Ishikawa (cell line): Measurements from ENCODE around the gene PLXNA4.

ENCODE experiments used
- CEBPB ChIP-seq: IDR thresholded peaks from 2 replicates; pipeline ENCODE4 v1.6.1; 2012
- CREB1 ChIP-seq: IDR thresholded peaks from 2 replicates; pipeline ENCODE4 v1.6.1; 2012; ENCODE audit warnings: low read depth
- EGR1 ChIP-seq: IDR thresholded peaks from 2 replicates; pipeline ENCODE4 v1.6.1; 2012
- EP300 ChIP-seq: IDR thresholded peaks from 2 replicates; pipeline ENCODE4 v1.6.1; 2012; ENCODE audit warnings: borderline replicate concordance
- FOXM1 ChIP-seq: IDR thresholded peaks from 2 replicates; pipeline ENCODE4 v1.6.1; 2012; ENCODE audit warnings: low read depth, borderline replicate concordance
- NFIC ChIP-seq: IDR thresholded peaks from 2 replicates; pipeline ENCODE4 v1.6.1; 2012
- RAD21 ChIP-seq: IDR thresholded peaks from 2 replicates; pipeline ENCODE4 v1.6.1; 2012; ENCODE audit warnings: low read depth
- TAF1 ChIP-seq: IDR thresholded peaks from 2 replicates; pipeline ENCODE4 v1.6.1; 2012; ENCODE audit warnings: low read depth, mild to moderate bottlenecking
- TCF12 ChIP-seq: IDR thresholded peaks from 2 replicates; pipeline ENCODE4 v1.6.1; 2012; ENCODE audit warnings: low read depth
- TEAD4 ChIP-seq: IDR thresholded peaks from 2 replicates; pipeline ENCODE4 v1.6.1; 2012
- YY1 ChIP-seq: IDR thresholded peaks from 2 replicates; pipeline ENCODE4 v1.6.1; 2012; ENCODE audit warnings: low read depth
- ZBTB7A ChIP-seq: IDR thresholded peaks from 2 replicates; pipeline ENCODE4 v1.6.1; 2012; ENCODE audit warnings: low read depth
- TF ChIP-seq, protein P1 (sequence below): IDR thresholded peaks from 2 replicates; pipeline ENCODE4 v1.6.1; 2012; ENCODE audit warnings: low read depth, mild to moderate bottlenecking
- TF ChIP-seq, protein P2 (sequence below): IDR thresholded peaks from 2 replicates; pipeline ENCODE4 v1.6.1; 2012
- TF ChIP-seq, protein P3 (sequence below): IDR thresholded peaks from 2 replicates; pipeline ENCODE4 v1.6.1; 2012

The PLXNA4 gene

DNA sequence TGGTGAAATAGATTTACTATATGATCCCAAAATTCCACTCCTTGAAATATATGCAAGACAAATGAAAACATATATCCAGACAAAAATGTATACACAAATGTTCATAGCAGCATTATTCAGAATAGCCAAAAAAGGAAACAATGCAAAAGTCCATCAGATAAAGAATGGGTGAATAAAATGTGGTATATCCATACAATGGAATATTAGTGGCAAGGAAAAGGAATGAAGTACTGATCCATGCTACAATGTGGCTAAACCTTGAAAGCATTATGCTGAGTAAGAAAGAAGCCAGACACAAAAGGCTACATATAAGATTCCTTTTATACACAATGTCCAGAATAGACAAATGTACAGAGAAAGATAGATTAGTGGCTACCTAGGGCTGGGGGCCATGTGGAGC lies 225.5 kb downstream of the PLXNA4 start:
- no peak for TF ChIP-seq CREB1
- TF ChIP-seq, protein P1, sequence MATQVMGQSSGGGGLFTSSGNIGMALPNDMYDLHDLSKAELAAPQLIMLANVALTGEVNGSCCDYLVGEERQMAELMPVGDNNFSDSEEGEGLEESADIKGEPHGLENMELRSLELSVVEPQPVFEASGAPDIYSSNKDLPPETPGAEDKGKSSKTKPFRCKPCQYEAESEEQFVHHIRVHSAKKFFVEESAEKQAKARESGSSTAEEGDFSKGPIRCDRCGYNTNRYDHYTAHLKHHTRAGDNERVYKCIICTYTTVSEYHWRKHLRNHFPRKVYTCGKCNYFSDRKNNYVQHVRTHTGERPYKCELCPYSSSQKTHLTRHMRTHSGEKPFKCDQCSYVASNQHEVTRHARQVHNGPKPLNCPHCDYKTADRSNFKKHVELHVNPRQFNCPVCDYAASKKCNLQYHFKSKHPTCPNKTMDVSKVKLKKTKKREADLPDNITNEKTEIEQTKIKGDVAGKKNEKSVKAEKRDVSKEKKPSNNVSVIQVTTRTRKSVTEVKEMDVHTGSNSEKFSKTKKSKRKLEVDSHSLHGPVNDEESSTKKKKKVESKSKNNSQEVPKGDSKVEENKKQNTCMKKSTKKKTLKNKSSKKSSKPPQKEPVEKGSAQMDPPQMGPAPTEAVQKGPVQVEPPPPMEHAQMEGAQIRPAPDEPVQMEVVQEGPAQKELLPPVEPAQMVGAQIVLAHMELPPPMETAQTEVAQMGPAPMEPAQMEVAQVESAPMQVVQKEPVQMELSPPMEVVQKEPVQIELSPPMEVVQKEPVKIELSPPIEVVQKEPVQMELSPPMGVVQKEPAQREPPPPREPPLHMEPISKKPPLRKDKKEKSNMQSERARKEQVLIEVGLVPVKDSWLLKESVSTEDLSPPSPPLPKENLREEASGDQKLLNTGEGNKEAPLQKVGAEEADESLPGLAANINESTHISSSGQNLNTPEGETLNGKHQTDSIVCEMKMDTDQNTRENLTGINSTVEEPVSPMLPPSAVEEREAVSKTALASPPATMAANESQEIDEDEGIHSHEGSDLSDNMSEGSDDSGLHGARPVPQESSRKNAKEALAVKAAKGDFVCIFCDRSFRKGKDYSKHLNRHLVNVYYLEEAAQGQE: no peak
- no peak for TF ChIP-seq TCF12
- TF ChIP-seq, protein P2, sequence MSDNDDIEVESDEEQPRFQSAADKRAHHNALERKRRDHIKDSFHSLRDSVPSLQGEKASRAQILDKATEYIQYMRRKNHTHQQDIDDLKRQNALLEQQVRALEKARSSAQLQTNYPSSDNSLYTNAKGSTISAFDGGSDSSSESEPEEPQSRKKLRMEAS: no peak
- TF ChIP-seq FOXM1: no peak
- no peak for TF ChIP-seq YY1
- TF ChIP-seq NFIC: no peak
- TF ChIP-seq TEAD4: no peak
- no peak for TF ChIP-seq ZBTB7A
- TF ChIP-seq EGR1: no peak

DNA sequence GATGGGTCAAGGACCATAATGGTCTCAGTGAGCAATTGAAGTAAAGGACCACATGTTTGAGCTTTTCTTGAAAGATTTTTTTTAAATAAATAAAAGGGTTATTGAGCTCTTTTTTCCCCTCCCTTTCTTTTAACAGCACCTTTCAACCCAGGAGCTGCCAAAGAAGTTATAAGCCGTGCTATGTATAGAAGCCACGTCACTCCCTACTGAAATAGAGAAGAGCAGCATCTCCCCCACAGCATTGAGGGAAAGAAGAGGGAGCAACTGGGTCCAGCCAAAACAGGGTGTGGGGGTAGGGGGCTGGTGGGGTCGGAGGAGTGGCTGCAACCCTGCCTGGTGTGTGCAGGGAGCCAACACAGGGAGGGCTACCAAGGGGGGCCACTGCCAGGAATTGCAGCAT lies 227.2 kb downstream of the PLXNA4 start:
- TF ChIP-seq, protein P1: no peak
- no peak for TF ChIP-seq YY1
- no peak for TF ChIP-seq TAF1
- TF ChIP-seq ZBTB7A: no peak
- TF ChIP-seq CREB1: no peak
- TF ChIP-seq, protein P2: no peak
- no peak for TF ChIP-seq TCF12
- no peak for TF ChIP-seq NFIC
- TF ChIP-seq EGR1: no peak
- TF ChIP-seq, protein P3, sequence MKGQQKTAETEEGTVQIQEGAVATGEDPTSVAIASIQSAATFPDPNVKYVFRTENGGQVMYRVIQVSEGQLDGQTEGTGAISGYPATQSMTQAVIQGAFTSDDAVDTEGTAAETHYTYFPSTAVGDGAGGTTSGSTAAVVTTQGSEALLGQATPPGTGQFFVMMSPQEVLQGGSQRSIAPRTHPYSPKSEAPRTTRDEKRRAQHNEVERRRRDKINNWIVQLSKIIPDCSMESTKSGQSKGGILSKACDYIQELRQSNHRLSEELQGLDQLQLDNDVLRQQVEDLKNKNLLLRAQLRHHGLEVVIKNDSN: no peak
- TF ChIP-seq EP300: no peak
- no peak for TF ChIP-seq FOXM1
- no peak for TF ChIP-seq RAD21

DNA sequence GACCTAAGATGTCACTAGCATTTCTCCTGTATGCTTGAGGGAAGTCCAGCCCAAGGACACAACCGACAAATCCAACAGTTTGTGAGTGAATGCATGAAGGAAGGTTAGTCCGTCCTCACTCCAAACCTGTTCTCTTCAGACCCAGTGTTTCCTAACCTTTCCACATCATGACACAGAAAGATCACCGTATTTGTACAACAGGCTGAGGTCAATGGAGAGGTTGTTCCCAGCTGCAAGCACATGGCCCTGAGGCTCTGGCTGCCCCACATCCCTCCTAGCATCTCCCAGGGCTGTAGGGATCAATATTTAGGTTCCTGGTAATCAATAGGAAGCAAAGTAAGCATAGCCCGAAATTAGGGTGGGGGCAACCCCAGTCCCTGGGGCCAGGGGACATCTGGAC lies 227.9 kb downstream of the PLXNA4 start:
- no peak for TF ChIP-seq YY1

DNA sequence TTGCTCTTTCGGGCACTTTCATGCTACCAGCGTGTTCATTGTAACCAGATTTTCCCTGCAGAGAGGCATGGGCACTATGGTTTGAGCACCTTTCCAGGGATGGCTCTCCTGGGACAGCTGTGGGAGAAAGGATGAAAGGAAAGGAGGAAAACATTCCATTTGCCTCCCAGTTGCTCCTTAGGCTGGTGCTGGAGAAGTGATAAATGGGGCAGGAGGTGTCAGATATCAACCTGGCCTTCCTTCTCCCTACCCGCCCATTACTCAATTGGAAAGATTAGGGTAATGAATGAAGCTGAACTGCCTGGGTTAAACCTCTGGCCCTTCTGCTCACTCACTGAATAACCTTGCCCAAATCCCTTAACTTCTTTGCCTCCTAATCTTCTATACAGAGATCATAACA lies 228.4 kb downstream of the PLXNA4 start:
- TF ChIP-seq TEAD4: no peak
- no peak for TF ChIP-seq YY1
- no peak for TF ChIP-seq CEBPB
- TF ChIP-seq, protein P2: no peak
- no peak for TF ChIP-seq EP300
- TF ChIP-seq TAF1: no peak

DNA sequence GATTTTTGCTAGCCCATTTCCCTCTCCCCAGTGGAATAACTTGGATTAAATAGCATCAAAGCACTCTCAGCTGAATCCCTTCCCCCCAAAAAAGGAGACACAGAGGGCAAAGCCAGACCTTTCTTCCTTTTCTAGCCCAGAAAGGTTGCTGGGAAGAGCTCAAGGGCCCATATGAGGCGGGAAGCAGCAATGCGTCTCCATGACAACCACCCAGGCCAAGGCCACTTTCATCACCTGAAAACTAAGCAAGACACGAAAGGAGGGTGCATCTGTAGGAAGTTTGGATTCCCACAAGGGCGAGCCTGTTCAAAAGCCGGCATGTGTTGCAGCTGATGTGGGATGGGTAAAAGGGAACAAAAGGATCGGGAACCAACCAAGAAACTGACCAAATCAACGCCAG lies 229.1 kb downstream of the PLXNA4 start:
- TF ChIP-seq CEBPB: no peak
- TF ChIP-seq FOXM1: no peak
- no peak for TF ChIP-seq TCF12
- no peak for TF ChIP-seq EP300
- TF ChIP-seq, protein P3: no peak
- no peak for TF ChIP-seq TEAD4
- TF ChIP-seq, protein P2: no peak
- no peak for TF ChIP-seq YY1
- TF ChIP-seq, protein P1: no peak
- TF ChIP-seq CREB1: no peak
- TF ChIP-seq RAD21: no peak
- TF ChIP-seq ZBTB7A: no peak
- TF ChIP-seq TAF1: no peak
- TF ChIP-seq NFIC: no peak
- TF ChIP-seq EGR1: no peak
